HG02840 (cell line): Measurements from ENCODE around the gene ATP8B2.
"Not testable (repeated sequence)": the region's sequence is repeated elsewhere in the genome, so short reads cannot be mapped to it uniquely, and the experiment has no call there.

Experiments
- ATAC-seq: cut with Tn5 transposase; IDR thresholded peaks from one replicate; pipeline ENCODE4 v1.9.1; 2021; ENCODE audit warnings: mild to moderate bottlenecking, moderate library complexity, moderate number of reproducible peaks; ENCODE audit not compliant: unreplicated experiment, low FRiP score

ATP8B2 gene

GRCh38 chr1:154346276-154346917, 21.1 kb downstream of the ATP8B2 start:
- no peak for ATAC-seq

DNA sequence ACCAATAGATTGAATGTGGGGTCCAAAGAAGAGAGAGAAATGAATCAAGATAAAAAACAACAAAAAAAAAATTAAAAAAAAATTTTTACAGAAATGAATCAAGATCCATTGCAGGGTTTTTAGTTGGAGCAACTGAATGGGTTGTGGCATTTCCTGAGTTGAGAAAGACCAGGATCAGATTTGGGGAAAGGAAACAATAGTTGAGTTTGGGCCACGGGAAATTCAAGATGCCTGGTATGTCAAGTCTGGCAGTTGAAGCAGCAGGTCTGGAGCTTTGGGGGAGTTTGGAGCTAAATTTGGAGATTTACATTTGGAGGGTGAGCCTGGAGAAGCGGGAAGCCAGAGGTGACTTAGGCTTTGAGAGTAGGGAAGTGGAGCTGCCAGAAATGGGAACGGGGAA, 22.6 kb downstream of the ATP8B2 start:
- ATAC-seq = no peak

DNA sequence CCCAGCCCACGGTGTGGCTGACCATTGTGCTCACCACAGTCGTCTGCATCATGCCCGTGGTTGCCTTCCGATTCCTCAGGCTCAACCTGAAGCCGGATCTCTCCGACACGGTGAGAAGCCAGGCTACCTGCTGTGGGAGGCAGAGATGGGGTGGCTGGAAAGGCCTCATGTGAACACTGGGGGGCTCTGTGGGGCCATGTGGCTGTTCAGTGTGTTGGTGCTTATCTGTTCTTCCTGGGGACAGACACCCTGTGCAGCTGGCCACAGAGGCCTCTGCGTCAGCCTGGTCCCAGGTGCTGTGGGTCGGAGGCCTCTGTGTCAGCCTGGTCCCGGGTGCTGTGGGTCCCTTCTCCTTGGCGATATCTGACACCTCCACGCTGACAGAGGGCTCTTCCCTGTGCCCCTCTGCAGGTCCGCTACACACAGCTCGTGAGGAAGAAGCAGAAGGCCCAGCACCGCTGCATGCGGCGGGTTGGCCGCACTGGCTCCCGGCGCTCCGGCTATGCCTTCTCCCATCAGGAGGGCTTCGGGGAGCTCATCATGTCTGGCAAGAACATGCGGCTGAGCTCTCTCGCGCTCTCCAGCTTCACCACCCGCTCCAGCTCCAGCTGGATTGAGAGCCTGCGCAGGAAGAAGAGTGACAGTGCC, 23.2 kb downstream of the ATP8B2 start:
- ATAC-seq = no peak

- ATAC-seq = no peak
Measured at GRCh38 chr1:154349121-154349520, 23.8 kb downstream of the ATP8B2 start.

- ATAC-seq = no peak
Measured at GRCh38 chr1:154350383-154350782, 25.1 kb downstream of the ATP8B2 start.

GRCh38 chr1:154351363-154352068, 26.2 kb downstream of the ATP8B2 start:
- no peak for ATAC-seq

GRCh38 chr1:154352245-154352580, 26.9 kb downstream of the ATP8B2 start:
- no peak for ATAC-seq

DNA sequence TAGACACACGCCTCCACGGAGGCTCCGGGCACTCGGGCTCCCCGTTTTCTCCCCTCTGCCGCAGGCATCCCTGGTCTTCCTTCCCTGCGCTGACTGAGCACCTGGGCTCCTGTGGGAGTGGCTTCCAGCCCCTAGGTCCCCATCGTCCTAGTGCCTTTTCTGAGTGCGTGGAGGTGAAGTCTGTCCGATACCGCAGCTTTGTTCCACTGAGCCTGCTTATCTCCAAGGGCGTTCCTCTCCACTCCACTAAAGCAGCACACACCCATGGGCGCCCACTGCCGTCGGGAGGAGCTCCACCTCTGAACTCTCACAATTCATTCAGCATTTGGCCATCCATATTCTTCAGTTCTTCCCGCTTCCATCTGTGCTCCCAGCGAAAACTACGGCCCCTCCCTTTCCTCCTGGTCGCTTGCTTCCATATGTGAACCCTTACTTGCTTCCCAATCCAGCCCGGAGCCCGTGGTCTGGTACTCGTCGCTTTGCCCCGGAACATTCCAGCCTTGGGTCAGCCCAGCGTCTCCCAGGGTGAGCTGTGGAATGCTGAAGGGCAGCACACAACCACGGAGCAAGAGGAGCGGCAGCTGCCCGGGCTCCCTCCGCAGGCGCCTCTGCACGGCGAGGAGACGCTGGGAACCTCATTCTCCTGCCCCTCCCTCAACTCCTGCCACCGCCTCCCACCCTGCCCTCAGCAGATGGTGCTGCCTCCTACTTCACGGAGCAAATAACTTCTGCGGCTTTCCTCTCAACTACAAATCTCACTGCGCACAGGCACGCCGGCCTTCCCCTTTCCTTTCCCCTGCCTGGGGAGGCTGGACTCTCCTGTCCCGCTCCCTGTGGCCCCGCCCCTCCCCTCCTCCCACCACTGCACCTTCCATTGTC, 27.5 kb downstream of the ATP8B2 start:
- no peak for ATAC-seq

GRCh38 chr1:154353460-154353904, 28.2 kb downstream of the ATP8B2 start:
- ATAC-seq = no peak

- no peak for ATAC-seq
Measured at GRCh38 chr1:154353966-154354365, 28.6 kb downstream of the ATP8B2 start.

- no peak for ATAC-seq
Measured at GRCh38 chr1:154358519-154358918, 33.2 kb downstream of the ATP8B2 start.

GRCh38 chr1:154360288-154360687, 35.0 kb downstream of the ATP8B2 start:
- no peak for ATAC-seq

GRCh38 chr1:154360881-154361280, 35.6 kb downstream of the ATP8B2 start:
- not testable (repeated sequence) for ATAC-seq

DNA sequence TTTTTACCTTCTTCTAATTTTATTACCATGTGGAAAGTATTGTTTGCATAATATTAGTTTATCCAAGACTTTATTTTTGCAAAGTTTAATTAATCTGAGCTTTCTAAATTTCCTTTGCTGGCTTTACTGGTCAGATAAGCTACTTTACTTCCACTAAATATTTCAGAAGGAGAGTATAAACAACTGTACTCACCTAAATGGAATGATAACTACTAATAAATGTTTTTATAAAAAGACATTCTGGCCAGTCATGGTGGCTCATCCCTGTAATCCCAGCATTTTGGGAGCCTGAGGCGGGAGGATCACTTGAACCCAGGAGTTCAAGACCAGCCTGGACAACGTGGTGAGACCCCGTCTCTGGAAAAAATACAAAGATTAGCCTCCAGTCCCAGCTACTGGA, 36.0 kb downstream of the ATP8B2 start:
- no peak for ATAC-seq

DNA sequence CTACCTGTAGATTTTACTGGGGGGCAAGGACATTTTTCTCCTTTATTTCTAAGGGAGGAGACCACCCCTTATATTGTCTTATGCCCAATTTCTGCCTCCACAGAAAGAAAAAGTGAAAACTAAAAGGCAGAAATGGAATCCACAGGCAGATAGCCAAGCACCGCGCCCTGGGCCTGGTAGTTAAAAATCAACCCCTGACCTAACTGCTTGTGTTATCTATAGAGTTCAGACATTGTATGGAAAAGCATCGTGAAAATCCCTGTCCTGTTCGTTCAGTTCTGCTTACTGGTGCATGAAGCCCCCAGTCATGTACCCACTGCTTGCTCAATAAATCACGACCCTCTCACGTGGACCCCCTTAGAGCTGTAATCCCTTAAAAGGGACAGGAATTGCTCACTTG, 46.1 kb downstream of the ATP8B2 start:
- no peak for ATAC-seq

GRCh38 chr1:154373777-154374357, 48.5 kb downstream of the ATP8B2 start:
- not testable (repeated sequence) for ATAC-seq

GRCh38 chr1:154379301-154379700, 54.0 kb downstream of the ATP8B2 start:
- no peak for ATAC-seq

GRCh38 chr1:154384650-154385489, 59.5 kb downstream of the ATP8B2 start:
- ATAC-seq = no peak

- ATAC-seq = no peak
Measured at GRCh38 chr1:154386643-154387352, 61.5 kb downstream of the ATP8B2 start.
